NCI-H146 treated with DMSO at 0.1 percent for 48 hours (cell line): ENCODE results near the gene PODN.
A peak's percentile ranks its signal among the peaks of the same experiment; 100 is the strongest.

Experiments used
- DNase-seq: peaks from one replicate; lab custom pipeline; 2025; ENCODE audit not compliant: unreplicated experiment; lab: John Stamatoyannopoulos, UW

Gene PODN

GRCh38 chr1:53112861-53113260, 50.8 kb downstream of the PODN start:
- DNase-seq: no peak

DNA sequence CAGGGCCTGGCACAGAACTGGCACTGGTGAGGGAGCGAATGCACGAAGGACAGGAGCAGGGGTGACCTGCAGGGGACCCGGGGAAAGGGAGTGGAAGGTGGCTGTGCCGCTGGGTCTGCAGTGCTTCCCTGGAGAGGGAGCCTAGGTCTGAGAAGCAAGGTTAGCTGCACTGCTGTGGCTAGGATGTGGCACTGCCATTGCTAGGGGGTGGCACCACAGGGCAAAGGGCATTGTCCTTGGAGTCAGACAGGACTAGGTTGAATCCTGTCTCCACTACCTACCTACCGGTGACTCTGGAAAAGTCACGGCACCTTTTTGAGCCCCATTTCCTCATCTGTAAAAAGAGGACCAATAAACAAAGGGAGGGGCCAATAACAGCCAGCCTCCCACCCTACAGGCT, 52.1 kb downstream of the PODN start:
- DNase-seq: no peak

GRCh38 chr1:53114581-53115400, 52.8 kb downstream of the PODN start:
- no peak for DNase-seq

GRCh38 chr1:53115403-53116306, 53.6 kb downstream of the PODN start:
- DNase-seq: peak; percentile 67

GRCh38 chr1:53116307-53116810, 54.3 kb downstream of the PODN start:
- no peak for DNase-seq

GRCh38 chr1:53116933-53117600, 55.1 kb downstream of the PODN start:
- no peak for DNase-seq

GRCh38 chr1:53117836-53118235, 55.8 kb downstream of the PODN start:
- no peak for DNase-seq

GRCh38 chr1:53120659-53121058, 58.6 kb downstream of the PODN start:
- no peak for DNase-seq

DNA sequence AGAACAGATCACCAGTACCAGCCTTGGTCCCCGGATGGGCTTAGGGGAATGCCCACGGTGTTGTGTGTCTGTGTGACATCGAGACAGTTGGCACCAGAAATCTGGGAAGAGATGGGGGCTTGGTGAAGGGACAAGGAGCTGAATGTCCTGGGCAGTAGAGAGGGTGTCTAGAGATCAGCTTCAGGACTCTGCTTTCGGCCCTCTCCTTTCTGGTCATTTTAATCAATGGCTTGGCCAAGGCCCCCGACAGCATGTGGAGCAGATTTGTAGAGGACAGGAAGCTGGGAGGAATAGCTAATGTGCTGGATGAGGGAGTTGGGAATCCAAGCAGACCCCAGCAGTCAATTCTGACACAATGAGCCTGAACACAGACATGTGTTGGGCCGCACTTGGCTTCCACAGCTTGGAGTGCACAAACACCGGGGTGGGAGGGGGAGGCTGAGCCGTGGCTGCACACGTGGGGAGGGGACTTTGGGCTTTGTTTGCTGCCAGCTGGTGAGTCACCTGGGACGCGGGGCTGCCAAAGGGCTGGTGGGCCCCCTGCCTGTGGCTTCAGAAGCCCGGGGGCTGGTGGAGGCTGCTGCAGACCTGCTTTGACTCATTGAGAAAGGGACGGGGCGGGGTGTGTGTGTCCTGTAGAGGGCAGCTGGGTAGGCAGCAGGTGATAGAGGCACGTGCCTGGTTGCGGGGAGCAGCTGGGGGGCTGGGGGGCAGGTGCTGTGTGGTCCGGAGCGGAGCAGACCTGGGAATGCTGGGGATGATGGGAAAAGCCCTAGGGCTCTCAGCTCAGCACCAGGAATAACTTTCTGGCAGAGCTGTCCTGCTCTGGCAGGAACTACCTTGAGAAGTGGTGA, 59.5 kb downstream of the PODN start:
- peak; percentile 63 for DNase-seq

- no peak for DNase-seq
Measured at GRCh38 chr1:53122201-53122885, 60.3 kb downstream of the PODN start.

DNA sequence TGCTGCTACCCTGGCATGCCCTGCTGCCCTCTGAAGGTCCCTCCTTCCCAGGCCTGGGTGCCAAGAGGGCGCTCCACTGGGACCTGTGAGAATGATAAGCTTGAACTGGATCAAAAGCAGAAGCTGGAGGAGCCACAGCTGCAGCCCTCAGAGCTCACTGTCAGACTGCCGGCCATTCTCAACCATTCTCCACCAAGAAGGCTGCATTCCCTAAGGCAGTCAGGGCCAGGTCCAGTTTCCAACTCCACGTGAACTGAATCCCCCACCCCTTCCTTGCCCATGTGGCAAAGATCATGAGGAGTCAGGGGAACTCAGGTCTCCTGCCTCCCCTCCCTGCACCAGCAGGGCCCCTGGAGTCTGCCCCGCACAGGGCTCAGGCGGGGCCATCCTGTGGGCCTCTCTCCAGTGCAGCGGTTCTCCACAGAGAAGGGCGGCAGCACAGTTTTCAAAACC, 61.0 kb downstream of the PODN start:
- no peak for DNase-seq

GRCh38 chr1:53123453-53124140, 61.6 kb downstream of the PODN start:
- no peak for DNase-seq

DNA sequence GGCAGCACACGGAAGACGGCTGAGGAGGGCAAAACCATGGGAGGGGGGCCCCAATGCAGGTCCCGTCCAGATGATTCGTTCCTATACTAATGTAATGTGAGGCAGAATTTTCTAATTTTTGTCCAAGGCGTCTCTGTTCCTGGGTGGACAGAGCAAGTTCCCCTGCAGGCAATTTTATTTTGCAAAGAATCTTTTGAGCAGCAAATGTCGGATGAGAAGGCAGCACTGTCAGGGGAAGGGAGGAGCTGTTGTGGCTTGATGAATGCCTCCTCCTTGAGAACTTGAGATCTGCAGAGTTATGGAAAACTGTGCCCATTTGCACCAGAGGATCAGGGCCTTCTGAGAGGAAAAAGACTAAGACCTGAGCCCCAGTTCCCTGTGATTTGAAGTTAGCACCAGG, 63.1 kb downstream of the PODN start:
- DNase-seq: no peak

DNA sequence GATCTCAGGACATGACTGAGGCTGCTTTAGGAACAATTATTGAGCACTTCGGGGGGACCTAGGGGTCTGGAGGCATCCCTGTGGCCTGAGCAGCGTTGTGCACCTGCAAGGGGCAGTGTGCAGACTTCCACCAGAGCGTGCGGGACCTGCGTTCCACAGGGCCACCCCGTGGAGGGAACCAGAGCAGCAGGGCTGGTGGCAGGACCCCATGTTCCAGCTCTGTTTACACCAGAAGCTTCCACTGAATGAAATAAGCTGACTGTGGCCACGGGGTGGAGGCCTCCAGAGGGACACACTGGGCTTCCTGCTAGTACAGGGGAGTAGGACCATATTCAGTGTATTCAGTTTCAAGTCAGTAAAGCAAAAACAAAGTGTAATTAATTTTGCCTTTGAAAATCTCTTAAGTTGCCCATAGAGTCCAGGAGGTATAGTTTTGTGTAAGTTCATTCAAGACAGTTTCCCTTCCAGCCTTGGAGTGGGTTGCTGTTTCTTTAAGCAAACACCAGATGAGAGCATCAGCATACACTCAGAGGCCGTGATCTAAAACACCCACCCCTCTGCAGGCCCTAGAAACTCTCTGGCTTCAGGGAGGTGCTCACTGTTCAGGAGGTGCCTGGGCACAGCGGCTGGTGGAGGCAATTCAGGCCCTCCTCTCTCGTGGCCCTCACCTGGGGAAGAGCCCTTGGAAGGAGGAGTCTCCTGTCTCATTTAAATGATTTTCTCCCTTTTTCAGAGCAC, 63.8 kb downstream of the PODN start:
- DNase-seq: no peak

- no peak for DNase-seq
Measured at GRCh38 chr1:53126495-53126894, 64.5 kb downstream of the PODN start.

- no peak for DNase-seq
Measured at GRCh38 chr1:53127546-53127945, 65.5 kb downstream of the PODN start.

DNA sequence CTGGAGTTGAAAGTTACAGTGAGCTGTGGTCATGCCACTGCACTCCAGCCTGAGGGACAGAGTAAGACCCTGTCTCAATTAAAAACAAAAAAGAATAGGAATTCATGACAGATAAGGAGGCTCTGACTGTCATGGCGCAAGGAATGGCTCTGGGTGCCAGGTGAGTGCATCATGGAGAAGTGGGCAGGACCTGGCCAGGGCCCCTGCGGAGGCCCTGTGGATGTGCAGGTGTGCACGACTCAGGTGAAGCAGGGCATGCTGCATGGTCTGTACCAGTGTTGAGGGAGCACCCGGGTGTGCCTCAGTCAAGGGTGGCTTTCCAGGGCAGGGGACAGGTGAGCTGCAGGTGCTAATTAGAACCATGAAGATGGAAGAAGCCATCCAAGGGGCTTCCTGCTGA, 66.4 kb downstream of the PODN start:
- peak; percentile 2 for DNase-seq

- DNase-seq: no peak
Measured at GRCh38 chr1:53129891-53130597, 68.0 kb downstream of the PODN start.
